MM.1S (cell line): ENCODE data around the gene ZDHHC8.

Experiments used
- EZH2 ChIP-seq: fragments of 300-600 bp; sonication (generic); optimal IDR thresholded peaks from 2 replicates; pipeline ENCODE3; 2017; ENCODE audit warnings: low read depth, mild to moderate bottlenecking, antibody characterized with exemption, low read length, mixed read lengths
- TF ChIP-seq, protein P1 (sequence below): fragments of 300-600 bp; sonication (generic); IDR thresholded peaks from 2 replicates; pipeline ENCODE4 v1.5.1; 2016; ENCODE audit warnings: antibody characterized with exemption, low read length, mixed read lengths

- TF ChIP-seq, protein P1, sequence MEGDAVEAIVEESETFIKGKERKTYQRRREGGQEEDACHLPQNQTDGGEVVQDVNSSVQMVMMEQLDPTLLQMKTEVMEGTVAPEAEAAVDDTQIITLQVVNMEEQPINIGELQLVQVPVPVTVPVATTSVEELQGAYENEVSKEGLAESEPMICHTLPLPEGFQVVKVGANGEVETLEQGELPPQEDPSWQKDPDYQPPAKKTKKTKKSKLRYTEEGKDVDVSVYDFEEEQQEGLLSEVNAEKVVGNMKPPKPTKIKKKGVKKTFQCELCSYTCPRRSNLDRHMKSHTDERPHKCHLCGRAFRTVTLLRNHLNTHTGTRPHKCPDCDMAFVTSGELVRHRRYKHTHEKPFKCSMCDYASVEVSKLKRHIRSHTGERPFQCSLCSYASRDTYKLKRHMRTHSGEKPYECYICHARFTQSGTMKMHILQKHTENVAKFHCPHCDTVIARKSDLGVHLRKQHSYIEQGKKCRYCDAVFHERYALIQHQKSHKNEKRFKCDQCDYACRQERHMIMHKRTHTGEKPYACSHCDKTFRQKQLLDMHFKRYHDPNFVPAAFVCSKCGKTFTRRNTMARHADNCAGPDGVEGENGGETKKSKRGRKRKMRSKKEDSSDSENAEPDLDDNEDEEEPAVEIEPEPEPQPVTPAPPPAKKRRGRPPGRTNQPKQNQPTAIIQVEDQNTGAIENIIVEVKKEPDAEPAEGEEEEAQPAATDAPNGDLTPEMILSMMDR: no peak
- no peak for TF ChIP-seq EZH2
These were observed 40.6 kb downstream of the ZDHHC8 start for GRCh38 chr22:20172141-20172613.
